M059J (cell line): Measurements from ENCODE around the gene GCSH. TPM values are rescaled to one million over a fixed set of nuclear protein-coding genes. Genes with fewer than 3 reads are reported as not detected.

Source experiments
- DNase-seq: peaks from one replicate; pipeline ENCODE4 v3.0.0-alpha.2; 2012; ENCODE audit warnings: low read depth
- total RNA-seq: library from RNA; depleted of rRNA; stranded (reverse); fragments of >200 nt; shearing (Covaris generic); gene quantifications from 2 replicates; pipeline ENCODE4 v1.2.3, GENCODE V29; 2014

The GCSH gene
- total RNA-seq, 1 experiment from 2014 or later: 36.4 TPM

- no peak for DNase-seq
These were observed 9.8 kb upstream of the GCSH start for GRCh38 chr16:81105946-81106345.

DNA sequence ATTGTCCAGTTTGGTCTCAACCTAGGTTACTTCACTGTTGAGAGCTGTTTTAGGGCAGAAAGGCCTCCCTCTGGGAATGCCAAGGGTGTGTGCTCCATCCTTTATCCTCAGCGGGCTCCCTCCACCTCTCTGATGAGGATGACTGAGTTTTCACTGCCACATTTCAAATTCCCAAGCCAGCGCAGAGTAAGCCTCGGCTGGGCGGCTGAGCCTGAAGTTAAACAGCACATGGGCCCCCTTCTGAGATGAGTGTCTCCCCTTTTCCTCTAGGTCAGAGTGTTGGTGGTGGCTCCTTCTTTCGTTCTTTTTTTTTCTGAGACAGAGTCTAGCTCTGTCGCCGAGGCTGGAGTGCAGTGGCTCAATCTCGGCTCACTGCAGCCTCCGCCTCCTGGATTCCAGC lies 5.5 kb upstream of the GCSH start:
- DNase-seq: no peak

- DNase-seq: no peak
These were observed 3.8 kb upstream of the GCSH start for GRCh38 chr16:81099958-81100357.

- no peak for DNase-seq
These were observed 1.0 kb upstream of the GCSH start for GRCh38 chr16:81097230-81097629.

GRCh38 chr16:81096715-81097208 lies 567 bp upstream of the GCSH start:
- no peak for DNase-seq

GRCh38 chr16:81095653-81095952 lies 592 bp downstream of the GCSH start:
- no peak for DNase-seq

- DNase-seq: no peak
These were observed 1.4 kb downstream of the GCSH start for GRCh38 chr16:81094771-81095251.

GRCh38 chr16:81088836-81089235 lies 7.4 kb downstream of the GCSH start:
- no peak for DNase-seq

GRCh38 chr16:81081014-81081413 lies 15.2 kb downstream of the GCSH start:
- no peak for DNase-seq

- no peak for DNase-seq
These were observed 16.0 kb downstream of the GCSH start for GRCh38 chr16:81080233-81080632.

GRCh38 chr16:81077076-81077940 lies 18.9 kb downstream of the GCSH start, which contains the start of gene C16orf46:
TSS of gene C16orf46 (minus strand) at chr16:81077238. CDS start at chr16:81063955, 13,283 bp downstream.
- DNase-seq: peak; percentile 95

DNA sequence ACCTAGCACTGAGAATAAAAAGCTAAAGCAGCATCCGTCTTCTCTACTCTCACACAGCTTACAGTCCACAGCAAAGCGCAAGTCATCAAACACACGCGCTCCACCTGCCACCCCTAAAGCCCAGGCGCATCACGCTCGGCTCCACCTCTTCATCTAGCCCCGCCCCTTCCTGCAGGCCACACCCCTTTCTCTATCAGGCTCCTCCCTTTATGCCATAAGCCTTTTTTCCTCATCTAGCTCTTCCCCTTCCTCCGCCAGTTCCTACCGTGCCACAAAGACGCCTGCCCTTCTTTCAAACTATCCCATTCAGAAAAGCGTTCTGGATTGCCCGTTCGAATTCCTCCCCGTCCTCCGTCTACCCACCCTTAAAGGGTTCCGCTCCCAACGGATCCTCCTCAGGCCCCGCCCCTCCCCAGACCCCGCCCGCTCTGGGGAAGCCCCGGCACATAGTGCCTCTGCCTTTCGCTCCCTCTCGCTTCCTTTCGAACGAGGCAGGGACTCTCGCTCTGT lies 19.6 kb downstream of the GCSH start:
- peak; percentile 82 for DNase-seq

- DNase-seq: no peak
These were observed 22.4 kb downstream of the GCSH start for GRCh38 chr16:81073560-81074330.

- DNase-seq: peak; percentile 67
These were observed 24.4 kb downstream of the GCSH start for GRCh38 chr16:81071805-81072204.

GRCh38 chr16:81070979-81071378 lies 25.2 kb downstream of the GCSH start:
- DNase-seq: no peak

GRCh38 chr16:81069063-81069462 lies 27.1 kb downstream of the GCSH start:
- DNase-seq: no peak

GRCh38 chr16:81067166-81067565 lies 29.0 kb downstream of the GCSH start:
- DNase-seq: no peak

- DNase-seq: no peak
These were observed 29.5 kb downstream of the GCSH start for GRCh38 chr16:81066681-81067080.

- DNase-seq: no peak
These were observed 34.2 kb downstream of the GCSH start for GRCh38 chr16:81061871-81062608.

- no peak for DNase-seq
These were observed 34.9 kb downstream of the GCSH start for GRCh38 chr16:81061307-81061640.

DNA sequence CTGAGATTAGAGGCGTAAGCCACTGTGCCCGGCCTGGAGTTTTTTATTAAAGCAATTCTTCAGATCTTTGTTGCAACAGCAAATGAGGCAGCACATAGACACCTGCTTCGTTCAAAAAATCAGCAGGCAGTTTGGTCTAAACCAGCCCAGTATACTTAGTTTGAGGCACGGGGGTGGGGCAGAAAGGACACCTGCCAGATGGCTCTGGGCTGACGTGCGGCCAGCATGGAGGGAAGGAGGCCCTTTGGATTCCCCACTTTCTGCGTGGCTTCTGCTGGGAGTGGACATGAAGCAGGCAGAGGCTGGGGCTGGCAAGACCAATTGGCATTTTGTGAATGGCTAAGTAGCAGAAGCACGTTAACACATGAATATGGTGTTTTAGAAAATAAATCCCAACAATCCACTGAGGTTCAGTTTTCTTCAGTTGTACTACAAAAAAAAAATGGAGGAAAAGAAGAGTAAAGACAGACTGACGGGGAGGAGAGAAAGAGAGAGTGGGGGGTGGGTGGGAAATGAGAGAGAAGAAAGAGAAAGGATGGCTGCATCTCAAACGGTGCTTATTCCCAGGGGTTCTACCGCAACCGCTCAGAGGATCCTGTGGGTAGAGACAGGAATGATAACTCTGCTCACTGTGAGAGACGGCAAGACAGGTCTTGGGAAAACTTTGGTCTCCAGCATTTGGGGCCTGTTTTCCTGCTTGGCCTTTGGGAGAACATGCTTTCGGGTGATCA lies 35.5 kb downstream of the GCSH start:
- DNase-seq: no peak
